Esophagus muscularis mucosa (tissue), 2 donors: ENCODE measurements around the gene AIFM3.

ENCODE experiments used
- POLR2A ChIP-seq: fragments of 450-650 bp; IDR thresholded peaks from one replicate; pipeline ENCODE4 v1.6.1; 2017; ENCODE audit warnings: antibody characterized with exemption, moderate library complexity, mild to moderate bottlenecking, low read depth
- POLR2AphosphoS5 ChIP-seq, 2 donors: sonication (generic); formaldehyde crosslinking; IDR thresholded peaks; one replicate each; pipeline ENCODE4 v1.6.1; 2017; ENCODE audit warnings: antibody characterized with exemption in 2 of 2

- no peak for TF ChIP-seq POLR2AphosphoS5 (IDR thresholded peaks at IDR 0.05)
- no peak for TF ChIP-seq POLR2A
Measured at GRCh38 chr22:20988573-20989322, 21.7 kb downstream of the AIFM3 start.
